Measurements from ENCODE around the gene ST3GAL3.

Gene ST3GAL3

DNA sequence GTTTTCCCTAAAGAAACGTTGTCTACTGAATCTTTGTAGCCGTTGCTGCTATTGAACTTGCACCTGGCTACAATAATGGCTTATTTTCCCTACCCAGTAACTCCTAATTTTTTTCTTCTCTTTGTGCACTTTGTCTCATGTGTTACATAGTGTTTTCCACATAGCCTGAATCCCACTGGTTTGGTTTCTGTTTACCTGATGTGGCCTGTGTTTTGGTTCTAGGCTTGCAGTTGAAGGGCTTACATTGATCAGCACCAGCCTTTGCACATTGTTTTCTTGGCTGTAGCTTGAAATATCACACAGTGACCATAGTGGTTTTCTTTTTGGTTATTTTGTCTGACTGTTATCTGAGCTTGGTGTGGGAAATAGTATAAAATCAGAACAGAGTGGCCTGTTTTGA is 29.5 kb downstream of the ST3GAL3 start:
- H3K9ac ChIP-seq (ENCODE audit: low read length): no peak overlapping the region
- H3K27me3 ChIP-seq (ENCODE audit: control insufficient read depth, insufficient read depth, low read length): no peaks in the 10 kb centered on the region
- no peak overlapping the region for H3K27ac ChIP-seq (ENCODE audit: low read depth, low read length)
- H3K4me3 ChIP-seq (ENCODE audit: low read length): no peak overlapping the region
- H3K4me1 ChIP-seq (ENCODE audit: control insufficient read depth, insufficient read depth, low read length): no peaks in the 10 kb centered on the region
- H3K36me3 ChIP-seq (ENCODE audit: control insufficient read depth, insufficient read depth, low read length): no peaks in the 10 kb centered on the region

DNA sequence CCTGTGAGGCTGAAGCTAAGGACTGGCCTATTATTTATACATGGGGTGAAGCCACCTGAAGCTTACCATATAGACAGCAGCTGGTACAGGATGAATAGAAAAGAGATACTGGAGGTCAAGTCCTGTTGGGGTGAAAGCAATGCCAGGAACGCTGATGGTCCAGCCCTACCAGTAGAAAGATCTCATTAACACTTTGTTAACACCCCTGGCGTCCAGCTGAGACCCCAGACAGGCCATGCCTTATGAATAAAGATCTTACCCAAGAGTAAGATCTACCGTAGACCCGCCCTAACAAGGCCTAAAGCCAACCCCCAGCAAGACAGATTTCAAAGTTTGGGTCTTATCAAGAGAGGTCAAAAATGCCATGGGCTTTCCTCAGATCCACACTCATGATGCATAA is 34.7 kb downstream of the ST3GAL3 start:
- no peaks in the 10 kb centered on the region for H3K27me3 ChIP-seq (ENCODE audit: control insufficient read depth, insufficient read depth, low read length)
- H3K36me3 ChIP-seq (ENCODE audit: control insufficient read depth, insufficient read depth, low read length): no peaks in the 10 kb centered on the region
- no peak overlapping the region for H3K4me3 ChIP-seq (ENCODE audit: low read length)
- no peaks in the 10 kb centered on the region for H3K4me1 ChIP-seq (ENCODE audit: control insufficient read depth, insufficient read depth, low read length)
- no peak overlapping the region for H3K9ac ChIP-seq (ENCODE audit: low read length)
- no peak overlapping the region for H3K27ac ChIP-seq (ENCODE audit: low read depth, low read length)

GRCh38 chr1:43743206-43743605 is 35.9 kb downstream of the ST3GAL3 start:
- Histone ChIP-seq H3K27ac (ENCODE audit: low read depth, low read length) (no peak overlapping the region), H3K9ac (ENCODE audit: low read length) (no peak overlapping the region), H3K27me3 (ENCODE audit: control insufficient read depth, insufficient read depth, low read length) (no peaks in the 10 kb centered on the region), H3K36me3 (ENCODE audit: control insufficient read depth, insufficient read depth, low read length) (no peaks in the 10 kb centered on the region), H3K4me1 (ENCODE audit: control insufficient read depth, insufficient read depth, low read length) (no peaks in the 10 kb centered on the region), H3K4me3 (ENCODE audit: low read length) (no peak overlapping the region)

- H3K4me3 ChIP-seq (ENCODE audit: low read length): no peak overlapping the region
- H3K9ac ChIP-seq (ENCODE audit: low read length): no peak overlapping the region
- no peak overlapping the region for H3K27ac ChIP-seq (ENCODE audit: low read depth, low read length)
- no peaks in the 10 kb centered on the region for H3K4me1 ChIP-seq (ENCODE audit: control insufficient read depth, insufficient read depth, low read length)
- no peaks in the 10 kb centered on the region for H3K36me3 ChIP-seq (ENCODE audit: control insufficient read depth, insufficient read depth, low read length)
- H3K27me3 ChIP-seq (ENCODE audit: control insufficient read depth, insufficient read depth, low read length): no peaks in the 10 kb centered on the region
These were observed 40.4 kb downstream of the ST3GAL3 start for GRCh38 chr1:43747736-43748135.

GRCh38 chr1:43750083-43750482 is 42.7 kb downstream of the ST3GAL3 start:
- H3K4me1 ChIP-seq (ENCODE audit: control insufficient read depth, insufficient read depth, low read length): no peaks in the 10 kb centered on the region
- H3K4me3 ChIP-seq (ENCODE audit: low read length): no peak overlapping the region
- no peak overlapping the region for H3K9ac ChIP-seq (ENCODE audit: low read length)
- H3K27me3 ChIP-seq (ENCODE audit: control insufficient read depth, insufficient read depth, low read length): no peaks in the 10 kb centered on the region
- peaks cover 2% of the 10 kb centered on the region for H3K36me3 ChIP-seq (ENCODE audit: control insufficient read depth, insufficient read depth, low read length)
- H3K27ac ChIP-seq (ENCODE audit: low read depth, low read length): no peak overlapping the region

- Histone ChIP-seq H3K27ac (ENCODE audit: low read depth, low read length) (no peak overlapping the region), H3K36me3 (ENCODE audit: control insufficient read depth, insufficient read depth, low read length) (peaks cover 2% of the 10 kb centered on the region), H3K4me1 (ENCODE audit: control insufficient read depth, insufficient read depth, low read length) (no peaks in the 10 kb centered on the region), H3K4me3 (ENCODE audit: low read length) (no peak overlapping the region), H3K27me3 (ENCODE audit: control insufficient read depth, insufficient read depth, low read length) (no peaks in the 10 kb centered on the region), H3K9ac (ENCODE audit: low read length) (no peak overlapping the region)
These were observed 46.1 kb downstream of the ST3GAL3 start for GRCh38 chr1:43753422-43753821.

DNA sequence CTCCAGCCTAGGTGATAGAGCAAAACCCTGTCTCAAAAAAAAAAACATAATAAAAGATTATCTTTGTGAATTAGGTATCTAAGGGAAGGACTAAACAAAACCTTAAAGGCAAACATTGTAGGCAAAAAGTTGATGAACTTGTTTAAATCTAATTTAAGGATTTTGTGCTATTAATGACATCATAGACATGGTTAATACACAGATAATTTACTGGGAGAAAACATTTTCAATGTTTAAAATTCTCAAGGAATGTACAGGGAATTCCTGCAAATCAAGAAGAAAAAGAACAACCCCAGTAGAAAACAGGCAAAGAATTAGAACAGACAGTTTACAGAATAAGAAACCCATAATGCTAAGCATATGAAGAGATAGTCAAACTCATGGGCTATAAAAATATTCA is 47.6 kb downstream of the ST3GAL3 start:
- peaks cover 2% of the 10 kb centered on the region for H3K36me3 ChIP-seq (ENCODE audit: control insufficient read depth, insufficient read depth, low read length)
- H3K4me1 ChIP-seq (ENCODE audit: control insufficient read depth, insufficient read depth, low read length): no peaks in the 10 kb centered on the region
- H3K4me3 ChIP-seq (ENCODE audit: low read length): no peak overlapping the region
- no peak overlapping the region for H3K27ac ChIP-seq (ENCODE audit: low read depth, low read length)
- H3K9ac ChIP-seq (ENCODE audit: low read length): no peak overlapping the region
- no peaks in the 10 kb centered on the region for H3K27me3 ChIP-seq (ENCODE audit: control insufficient read depth, insufficient read depth, low read length)

DNA sequence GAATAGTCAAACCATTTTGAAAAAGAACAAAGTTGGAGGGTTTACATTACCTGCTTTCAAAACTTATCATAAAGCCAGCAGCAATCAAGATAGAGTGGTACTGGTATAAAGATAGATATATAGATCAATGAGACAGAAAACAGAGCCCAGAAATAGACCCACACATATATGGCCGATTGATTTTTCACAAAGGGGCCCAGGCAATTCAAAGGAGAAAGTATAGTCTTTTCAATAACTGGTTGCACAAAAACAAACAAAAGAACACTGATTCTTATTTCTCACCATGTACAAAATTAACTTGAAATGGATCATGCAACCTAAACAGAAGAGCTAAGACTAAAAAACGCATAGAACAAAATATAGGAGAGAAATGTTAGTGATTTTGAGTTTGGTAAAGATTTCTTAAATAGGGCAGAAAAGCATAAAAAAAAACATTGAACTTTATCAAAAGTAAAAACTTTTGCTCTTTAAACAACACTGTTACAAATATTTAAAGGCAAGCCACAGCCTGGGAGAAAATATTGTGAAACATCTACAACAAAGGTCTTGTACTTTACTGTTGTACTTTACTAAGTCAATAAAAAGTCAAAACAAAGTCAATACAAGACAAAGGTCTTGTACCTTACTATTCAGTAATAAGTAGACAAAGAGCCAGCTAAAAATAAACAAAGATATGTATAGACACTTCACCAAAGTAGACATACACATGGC is 50.2 kb downstream of the ST3GAL3 start:
- Histone ChIP-seq H3K27me3 (ENCODE audit: control insufficient read depth, insufficient read depth, low read length) (no peaks in the 10 kb centered on the region), H3K36me3 (ENCODE audit: control insufficient read depth, insufficient read depth, low read length) (peaks cover 2% of the 10 kb centered on the region), H3K9ac (ENCODE audit: low read length) (no peak overlapping the region), H3K27ac (ENCODE audit: low read depth, low read length) (no peak overlapping the region), H3K4me3 (ENCODE audit: low read length) (no peak overlapping the region), H3K4me1 (ENCODE audit: control insufficient read depth, insufficient read depth, low read length) (no peaks in the 10 kb centered on the region)

- H3K27ac ChIP-seq (ENCODE audit: low read depth, low read length): no peak overlapping the region
- H3K4me1 ChIP-seq (ENCODE audit: control insufficient read depth, insufficient read depth, low read length): peaks cover 7% of the 10 kb centered on the region
- H3K27me3 ChIP-seq (ENCODE audit: control insufficient read depth, insufficient read depth, low read length): no peaks in the 10 kb centered on the region
- no peak overlapping the region for H3K9ac ChIP-seq (ENCODE audit: low read length)
- H3K4me3 ChIP-seq (ENCODE audit: low read length): no peak overlapping the region
- no peaks in the 10 kb centered on the region for H3K36me3 ChIP-seq (ENCODE audit: control insufficient read depth, insufficient read depth, low read length)
These were observed 53.5 kb downstream of the ST3GAL3 start for GRCh38 chr1:43760745-43761317.

GRCh38 chr1:43763497-43763973 is 56.2 kb downstream of the ST3GAL3 start:
- Histone ChIP-seq H3K9ac (ENCODE audit: low read length) (no peak overlapping the region), H3K4me1 (ENCODE audit: control insufficient read depth, insufficient read depth, low read length) (peaks cover 7% of the 10 kb centered on the region), H3K27ac (ENCODE audit: low read depth, low read length) (peak overlapping the region; percentile 42), H3K4me3 (ENCODE audit: low read length) (no peak overlapping the region), H3K27me3 (ENCODE audit: control insufficient read depth, insufficient read depth, low read length) (no peaks in the 10 kb centered on the region), H3K36me3 (ENCODE audit: control insufficient read depth, insufficient read depth, low read length) (no peaks in the 10 kb centered on the region)

- no peaks in the 10 kb centered on the region for H3K36me3 ChIP-seq (ENCODE audit: control insufficient read depth, insufficient read depth, low read length)
- no peak overlapping the region for H3K9ac ChIP-seq (ENCODE audit: low read length)
- H3K27ac ChIP-seq (ENCODE audit: low read depth, low read length): no peak overlapping the region
- peaks cover 7% of the 10 kb centered on the region for H3K4me1 ChIP-seq (ENCODE audit: control insufficient read depth, insufficient read depth, low read length)
- no peaks in the 10 kb centered on the region for H3K27me3 ChIP-seq (ENCODE audit: control insufficient read depth, insufficient read depth, low read length)
- H3K4me3 ChIP-seq (ENCODE audit: low read length): no peak overlapping the region
These were observed 57.2 kb downstream of the ST3GAL3 start for GRCh38 chr1:43764581-43764980.

DNA sequence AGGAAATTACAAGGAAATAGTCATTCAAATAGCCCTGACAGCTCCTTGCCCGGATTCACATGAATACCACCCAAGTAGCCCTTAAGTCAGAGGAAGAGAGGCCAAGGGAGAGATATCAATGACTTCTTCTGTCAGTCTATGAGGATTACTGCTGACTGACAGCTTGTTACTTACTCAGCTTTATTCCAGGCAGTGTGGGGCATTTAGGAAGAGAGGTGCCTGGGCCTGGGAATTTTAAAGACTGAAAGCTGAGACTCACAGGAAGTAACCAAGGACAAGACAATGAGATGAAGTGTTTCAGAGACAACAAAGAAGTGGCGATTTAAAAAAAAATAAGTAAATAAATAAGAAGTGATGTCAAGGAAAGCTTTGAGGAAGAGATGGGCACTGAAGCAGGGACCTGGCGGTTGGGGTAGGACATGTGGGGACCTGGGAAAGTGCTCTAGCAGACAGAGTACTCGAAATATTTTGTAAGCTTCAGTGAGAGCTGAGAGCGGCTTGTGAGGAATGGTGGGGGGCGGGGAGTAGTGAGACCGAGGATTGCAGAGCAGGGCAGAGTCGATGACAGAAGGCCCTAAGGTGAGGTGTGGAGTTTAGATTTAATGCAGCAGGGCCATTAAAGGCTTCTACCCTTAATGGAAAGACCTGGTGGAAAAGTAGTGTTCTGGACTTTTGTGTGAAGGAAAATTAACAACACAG is 58.9 kb downstream of the ST3GAL3 start:
- H3K4me1 ChIP-seq (ENCODE audit: control insufficient read depth, insufficient read depth, low read length): peaks cover 7% of the 10 kb centered on the region
- H3K36me3 ChIP-seq (ENCODE audit: control insufficient read depth, insufficient read depth, low read length): no peaks in the 10 kb centered on the region
- H3K4me3 ChIP-seq (ENCODE audit: low read length): no peak overlapping the region
- H3K27me3 ChIP-seq (ENCODE audit: control insufficient read depth, insufficient read depth, low read length): no peaks in the 10 kb centered on the region
- H3K27ac ChIP-seq (ENCODE audit: low read depth, low read length): no peak overlapping the region
- no peak overlapping the region for H3K9ac ChIP-seq (ENCODE audit: low read length)

Measured in rectal smooth muscle tissue (tissue), 1 donor.